HG03025 (cell line): ENCODE measurements around the gene HIVEP3.

ENCODE experiments used
- ATAC-seq: cut with Tn5 transposase; IDR thresholded peaks from one replicate; pipeline ENCODE4 v1.9.1; 2021; ENCODE audit warnings: mild to moderate bottlenecking, moderate library complexity; ENCODE audit not compliant: unreplicated experiment, low FRiP score

HIVEP3 gene

GRCh38 chr1:41894808-41895483 lies 23.8 kb downstream of the HIVEP3 start:
- ATAC-seq, result no peak

- no peak for ATAC-seq
These were observed 24.5 kb downstream of the HIVEP3 start for GRCh38 chr1:41894101-41894807.

- no peak for ATAC-seq
These were observed 26.4 kb downstream of the HIVEP3 start for GRCh38 chr1:41892301-41892781.

DNA sequence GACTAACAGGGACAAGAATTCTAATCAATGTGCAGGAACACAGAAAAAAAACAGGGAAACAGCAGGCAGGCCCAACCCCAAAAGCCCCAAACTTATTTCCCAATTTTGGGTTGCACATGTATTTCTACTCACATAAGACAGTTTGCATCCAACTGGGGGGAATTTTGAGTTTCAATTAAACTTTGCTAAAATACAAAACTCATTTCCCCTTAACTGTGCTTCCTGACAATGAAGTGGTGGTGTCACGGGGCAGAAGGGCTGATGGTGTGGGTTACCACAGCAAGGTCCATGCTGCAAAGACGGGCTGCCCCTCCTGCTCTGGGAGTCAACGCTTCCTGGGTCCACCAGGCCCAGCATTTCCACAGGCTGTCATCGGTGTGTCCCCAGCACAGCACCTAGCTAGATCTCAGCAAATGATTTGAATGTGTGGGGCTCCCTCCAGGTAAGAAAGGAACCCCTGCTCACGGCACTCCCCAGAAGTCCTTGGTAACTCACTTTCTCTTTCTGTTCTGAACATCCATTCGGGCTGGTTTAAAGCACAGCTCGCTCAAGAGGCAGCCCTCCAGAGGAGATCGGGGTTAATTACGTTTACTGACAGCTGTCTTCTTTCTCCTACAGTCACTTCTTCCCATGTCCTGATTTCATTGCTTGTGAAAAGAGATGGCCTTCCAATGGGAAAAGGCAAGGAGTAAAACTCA lies 27.4 kb downstream of the HIVEP3 start:
- ATAC-seq, result peak; percentile 75

- ATAC-seq, result no peak
These were observed 27.9 kb downstream of the HIVEP3 start for GRCh38 chr1:41890825-41891198.

GRCh38 chr1:41889506-41890414 lies 29.0 kb downstream of the HIVEP3 start:
- ATAC-seq, result no peak

GRCh38 chr1:41888756-41889155 lies 30.0 kb downstream of the HIVEP3 start:
- ATAC-seq, result no peak

GRCh38 chr1:41887365-41887764 lies 31.4 kb downstream of the HIVEP3 start:
- no peak for ATAC-seq

GRCh38 chr1:41884256-41885230 lies 34.2 kb downstream of the HIVEP3 start:
- no peak for ATAC-seq

DNA sequence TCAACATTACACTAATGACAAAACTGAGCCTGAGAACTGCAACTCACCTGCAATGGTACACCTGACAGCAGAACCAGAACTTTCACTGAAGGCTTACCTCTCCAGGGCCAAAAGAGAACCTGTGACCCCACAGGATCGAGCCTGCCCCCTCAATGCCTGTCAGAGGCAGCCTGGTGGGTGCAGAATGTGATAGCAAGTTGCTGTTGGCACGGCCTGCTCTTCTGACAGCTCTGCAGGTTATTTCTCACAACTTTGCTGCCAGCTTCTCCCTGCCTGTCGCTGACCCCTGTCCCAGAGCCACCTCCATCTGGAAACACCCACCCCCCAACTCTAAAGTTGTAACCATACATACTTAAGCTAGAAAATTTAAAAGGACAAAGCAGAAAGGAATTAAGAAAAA lies 35.2 kb downstream of the HIVEP3 start:
- no peak for ATAC-seq

DNA sequence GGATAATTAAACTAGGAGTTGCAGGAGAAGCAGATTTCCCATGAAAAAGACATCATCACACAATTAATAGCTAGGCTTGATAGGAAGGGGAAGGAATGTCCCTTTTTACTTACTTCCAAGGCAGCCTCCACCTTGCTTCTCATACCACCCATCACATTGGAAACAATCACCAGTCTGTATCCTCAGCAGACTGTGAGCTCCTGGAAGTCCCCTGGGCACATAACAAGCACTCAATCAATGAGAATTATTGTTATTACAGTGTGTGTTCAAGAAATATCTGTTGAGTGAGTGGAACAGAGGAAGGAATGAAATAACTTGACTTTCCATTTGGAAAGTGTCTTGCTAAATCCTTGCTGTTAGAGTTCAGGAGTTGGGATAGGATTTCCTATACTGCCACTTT lies 36.2 kb downstream of the HIVEP3 start:
- ATAC-seq, result no peak

GRCh38 chr1:41882068-41882477 lies 36.6 kb downstream of the HIVEP3 start:
- no peak for ATAC-seq

- no peak for ATAC-seq
These were observed 37.5 kb downstream of the HIVEP3 start for GRCh38 chr1:41880950-41881885.

GRCh38 chr1:41880261-41880660 lies 38.5 kb downstream of the HIVEP3 start:
- no peak for ATAC-seq

GRCh38 chr1:41879617-41880016 lies 39.1 kb downstream of the HIVEP3 start:
- no peak for ATAC-seq

DNA sequence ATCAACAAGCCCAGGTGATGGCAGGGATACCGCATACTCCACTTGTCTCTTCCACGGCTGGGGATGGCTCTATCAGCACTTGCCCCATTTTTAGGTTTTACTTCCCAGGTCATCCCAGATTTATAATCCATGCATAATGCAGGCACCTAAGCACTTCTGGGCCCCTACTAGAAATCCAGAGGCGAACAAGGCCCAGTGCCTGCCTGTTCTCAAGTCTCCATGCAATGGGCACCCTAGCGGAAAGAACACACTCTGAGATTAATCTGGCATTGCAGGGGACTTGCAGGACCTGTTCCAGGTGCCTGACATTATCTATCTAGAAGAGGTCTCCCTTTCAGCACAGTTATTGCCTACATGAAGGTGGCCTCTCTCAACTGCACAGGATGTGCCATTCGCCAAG lies 39.8 kb downstream of the HIVEP3 start:
- no peak for ATAC-seq

- ATAC-seq, result no peak
These were observed 40.2 kb downstream of the HIVEP3 start for GRCh38 chr1:41878495-41878894.
